G401 (cell line): ENCODE results near the gene ADAMTS2. TPM values are rescaled to one million over a fixed set of nuclear protein-coding genes. Genes with fewer than 3 reads are reported as not detected.

ENCODE experiments used
- DNase-seq: peaks from one replicate; pipeline ENCODE4 v3.0.0-alpha.2; 2015; ENCODE audit warnings: low spot score
- in situ Hi-C: cut with HindIII; loops from 2 replicates; pipeline ENCODE4 v1.10.0; 2016; ENCODE audit warnings: low sequenced_read_pairs, mixed read lengths
- total RNA-seq: library from RNA; depleted of rRNA; stranded (reverse); fragments of >200 nt; shearing (Covaris generic); gene quantifications from 2 replicates; pipeline ENCODE4 v1.2.3, GENCODE V29; 2014

Gene ADAMTS2
- total RNA-seq, 1 experiment from 2014 or later, result not detected

- no peak for DNase-seq
- in situ Hi-C loops, result no loop called here
These were observed 1.1 kb upstream of the ADAMTS2 start for GRCh38 chr5:179346401-179346800.

- in situ Hi-C loops, result no loop called here
- no peak for DNase-seq
These were observed 153 bp downstream of the ADAMTS2 start for GRCh38 chr5:179345183-179345432.

GRCh38 chr5:179344431-179345182 is 654 bp downstream of the ADAMTS2 start:
- in situ Hi-C loops, result no loop called here
- DNase-seq, result no peak

- in situ Hi-C loops, result no loop called here
- no peak for DNase-seq
These were observed 1.4 kb downstream of the ADAMTS2 start for GRCh38 chr5:179343719-179344430.

DNA sequence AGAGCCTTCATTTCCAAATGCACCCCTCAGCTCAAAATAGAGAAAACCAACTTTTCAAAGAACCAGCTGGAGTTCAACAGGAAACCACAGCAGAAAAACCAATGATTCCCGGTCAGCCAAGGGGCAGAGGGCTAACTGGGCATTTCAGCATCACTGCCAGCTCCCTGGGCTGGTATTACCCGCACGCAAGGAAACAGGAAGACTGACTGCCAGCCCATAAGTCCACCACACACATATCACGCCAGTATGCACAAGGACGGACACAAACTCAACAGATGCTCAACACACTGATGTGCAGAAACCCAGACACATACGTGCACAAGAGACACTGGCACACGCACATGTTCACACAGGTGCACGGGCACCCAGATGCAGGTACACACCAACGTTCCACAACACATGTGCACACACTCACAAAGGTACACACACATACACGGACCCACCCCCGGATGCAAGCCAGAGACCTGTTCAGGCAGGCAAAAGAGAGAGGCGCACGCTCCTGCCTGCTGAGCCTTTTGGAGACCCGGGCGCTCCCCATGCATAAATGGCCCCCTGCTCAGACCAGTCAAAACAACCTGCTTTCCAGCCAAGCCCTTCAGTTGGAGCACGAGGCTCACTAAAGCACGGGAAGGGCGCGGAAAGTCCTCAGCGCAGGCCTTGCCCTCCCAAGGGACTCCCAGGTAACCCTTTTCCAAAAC is 2.1 kb downstream of the ADAMTS2 start:
- in situ Hi-C loops, result no loop called here
- no peak for DNase-seq

DNA sequence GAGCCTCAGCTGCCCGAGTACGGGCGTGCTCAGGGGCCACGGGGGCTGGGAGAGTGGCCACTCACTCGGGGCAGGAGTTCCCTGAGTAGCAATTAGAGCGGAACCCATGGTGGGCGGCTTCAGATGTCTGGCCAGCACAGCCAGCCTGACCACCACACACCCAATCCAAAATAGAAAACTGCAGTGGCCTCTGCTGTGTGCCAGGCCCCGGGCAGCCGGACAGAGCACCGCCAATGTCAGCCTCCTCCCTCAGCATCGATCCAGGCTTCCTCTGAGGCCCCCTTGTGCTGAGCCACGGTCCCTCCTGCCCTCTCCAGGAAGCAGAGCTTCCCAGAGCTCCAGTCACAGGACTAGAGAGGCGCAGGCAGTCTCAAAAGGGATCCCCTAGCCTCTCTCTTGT is 2.7 kb downstream of the ADAMTS2 start:
- DNase-seq, result no peak
- in situ Hi-C loops, result no loop called here

GRCh38 chr5:179340465-179340864 is 4.8 kb downstream of the ADAMTS2 start:
- in situ Hi-C loops, result no loop called here
- DNase-seq, result no peak

GRCh38 chr5:179339996-179340395 is 5.3 kb downstream of the ADAMTS2 start:
- DNase-seq, result no peak
- in situ Hi-C loops, result no loop called here

GRCh38 chr5:179339081-179339480 is 6.2 kb downstream of the ADAMTS2 start:
- in situ Hi-C loops, result no loop called here
- no peak for DNase-seq

DNA sequence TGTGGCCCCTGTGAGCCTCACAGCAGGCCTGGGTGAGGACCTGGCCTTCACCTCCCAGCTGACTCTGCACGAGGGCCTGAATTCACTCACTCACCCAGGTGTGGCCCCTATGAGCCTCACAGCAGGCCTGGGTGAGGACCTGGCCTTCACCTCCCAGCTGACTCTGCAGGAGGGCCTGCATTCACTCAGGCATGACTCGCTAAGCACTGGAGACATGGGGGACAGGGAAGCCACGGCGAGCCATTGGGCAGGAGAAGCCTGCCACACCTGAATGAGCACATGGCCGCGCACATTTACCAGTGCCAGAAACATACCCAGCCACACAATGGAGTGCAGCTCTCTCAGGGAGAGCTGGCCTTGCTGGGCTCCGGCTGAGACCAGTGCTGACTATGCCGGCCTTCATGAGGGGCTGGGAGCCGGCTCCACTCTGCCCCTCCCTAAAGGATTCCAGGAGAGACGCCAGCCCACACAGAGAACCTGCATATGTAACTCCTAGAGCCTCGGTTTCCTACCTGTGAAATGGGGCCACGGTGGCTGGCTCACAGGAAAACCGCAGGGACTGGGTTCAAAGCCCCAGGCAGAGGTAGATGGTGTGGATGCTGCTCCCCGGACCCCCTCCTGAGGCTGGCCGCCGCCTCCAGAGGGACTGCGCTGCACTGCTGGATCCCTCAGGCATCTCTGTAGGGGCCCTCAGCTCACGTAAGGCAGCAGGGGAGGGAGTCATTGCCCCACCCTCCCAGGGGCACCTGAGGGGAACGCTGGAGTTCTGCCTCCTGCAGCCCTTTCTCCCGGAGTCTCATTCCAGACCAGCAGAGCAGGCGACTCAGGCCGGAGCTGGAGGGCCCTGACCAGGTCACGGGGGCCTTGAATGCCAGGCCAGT is 7.2 kb downstream of the ADAMTS2 start:
- DNase-seq, result no peak
- in situ Hi-C loops, result no loop called here

DNA sequence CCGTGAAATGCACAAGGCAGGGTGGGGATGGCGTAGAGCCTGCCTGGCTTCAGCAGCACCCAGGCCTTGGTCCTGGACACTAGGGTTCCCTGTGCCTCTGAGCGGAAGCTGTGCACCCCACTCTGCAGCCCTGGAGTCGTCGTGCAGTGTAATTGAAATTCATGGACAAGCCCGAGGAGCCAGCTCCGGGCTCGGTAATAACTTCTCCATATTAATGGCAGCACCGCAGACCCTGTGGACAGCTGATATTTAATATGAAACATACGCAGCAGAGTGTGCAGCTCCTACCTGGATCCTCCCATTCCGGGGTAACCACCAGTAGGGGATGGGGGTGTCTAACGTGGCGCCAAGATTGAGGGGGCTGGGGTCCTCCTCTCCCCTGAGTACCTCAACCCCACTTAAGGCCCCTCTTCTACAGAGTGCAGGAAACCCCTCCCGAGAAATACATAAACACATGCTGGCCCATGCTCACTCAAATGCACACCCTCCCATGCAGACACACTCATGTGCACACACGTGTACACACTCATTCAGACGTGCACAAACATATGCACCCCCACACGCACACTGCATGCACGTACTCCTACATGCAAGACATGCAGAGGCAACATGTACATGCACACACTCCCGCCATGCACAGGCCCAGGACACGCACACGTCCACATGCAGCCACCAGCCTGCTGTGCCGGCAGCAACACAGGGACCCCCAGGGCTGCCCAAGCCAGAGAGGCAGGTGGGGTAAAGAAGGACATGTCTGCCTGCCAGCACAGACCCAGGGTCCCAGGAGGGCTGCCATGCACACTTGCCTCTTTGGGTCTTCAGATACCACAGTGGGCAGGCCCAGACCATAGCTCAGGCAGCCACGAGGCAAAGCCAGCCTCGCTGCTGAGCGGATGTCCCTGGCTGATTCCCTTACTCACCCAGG is 8.1 kb downstream of the ADAMTS2 start:
- in situ Hi-C loops, result no loop called here
- DNase-seq, result no peak

DNA sequence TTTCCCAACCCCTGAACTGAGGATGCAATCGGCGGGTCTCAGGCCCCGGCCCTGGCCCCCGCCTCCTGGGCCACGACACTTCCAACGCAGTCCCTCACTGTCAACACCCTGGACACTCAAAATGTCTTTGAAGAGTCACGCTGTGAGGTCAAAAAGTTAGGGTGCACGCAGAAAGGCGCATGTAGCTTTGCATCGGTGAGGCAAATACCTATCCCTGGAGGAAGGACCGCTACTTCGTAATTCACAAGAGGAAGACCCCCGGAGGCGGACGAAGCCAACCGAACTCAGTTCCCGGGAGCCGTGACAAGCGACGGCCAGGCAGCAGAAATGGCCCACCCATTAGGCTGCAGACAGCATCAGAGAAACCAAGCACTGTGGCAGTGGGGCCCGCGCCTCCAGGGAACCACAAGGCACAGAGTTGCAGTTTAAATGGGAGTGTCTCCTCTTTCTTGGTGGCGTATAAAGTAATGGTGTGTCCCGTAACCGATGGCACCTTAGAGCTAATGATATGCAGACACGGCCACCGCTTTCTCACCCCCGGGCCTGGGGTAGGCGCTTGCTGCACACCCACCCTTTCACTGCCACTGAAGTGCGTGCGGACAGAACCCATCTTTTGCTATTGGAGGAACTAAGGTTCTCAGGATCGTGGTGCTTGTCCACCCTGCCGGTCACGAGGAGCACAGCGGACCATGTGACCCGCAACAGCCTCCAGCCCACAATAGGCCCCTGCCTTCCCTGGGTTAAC is 9.0 kb downstream of the ADAMTS2 start:
- in situ Hi-C loops, result no loop called here
- no peak for DNase-seq

GRCh38 chr5:179333796-179334761 is 11.2 kb downstream of the ADAMTS2 start:
- no peak for DNase-seq
- in situ Hi-C loops, result no loop called here

- in situ Hi-C loops, result no loop called here
- no peak for DNase-seq
These were observed 12.4 kb downstream of the ADAMTS2 start for GRCh38 chr5:179332741-179333290.

GRCh38 chr5:179331591-179332375 is 13.5 kb downstream of the ADAMTS2 start:
- in situ Hi-C loops, result no loop called here
- no peak for DNase-seq
